ENCODE data around the gene DHX58.

Gene DHX58

DNA sequence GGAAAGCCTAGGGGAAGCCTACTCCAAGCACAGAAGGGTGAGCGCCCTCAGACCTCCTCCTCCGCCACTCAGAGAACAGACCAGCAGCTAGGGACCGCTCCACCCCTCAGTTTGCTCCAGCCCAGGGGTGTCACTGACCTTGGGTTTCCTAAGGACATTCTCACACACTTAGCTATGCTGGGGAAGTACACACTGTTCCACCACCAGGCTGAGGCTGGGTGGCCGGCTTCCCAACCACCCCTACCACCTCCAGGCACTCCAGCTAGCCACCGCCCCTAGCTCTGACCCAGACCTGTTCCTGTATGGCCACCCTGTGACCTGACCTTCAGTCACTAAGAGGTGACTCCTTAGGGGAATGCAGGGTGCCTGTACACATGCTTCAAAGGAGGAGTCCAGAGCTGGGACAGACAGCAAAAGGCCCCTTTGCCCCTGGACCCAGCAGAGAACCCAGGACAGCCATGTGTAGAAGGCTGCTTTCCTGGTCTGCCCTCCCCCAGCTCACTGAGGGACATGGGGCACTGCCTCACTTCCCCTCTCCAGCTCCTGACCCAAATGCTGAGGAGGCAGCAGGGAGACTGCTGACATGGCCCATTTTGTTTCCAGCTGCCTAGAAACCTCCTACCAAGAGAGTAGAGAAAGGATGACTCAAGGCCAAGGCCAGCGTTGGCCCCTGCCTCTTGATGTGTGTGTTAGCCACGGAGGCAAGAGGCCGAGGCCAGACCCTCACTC lies 16.8 kb upstream of the DHX58 start:
- no peak for DNase-seq

DNA sequence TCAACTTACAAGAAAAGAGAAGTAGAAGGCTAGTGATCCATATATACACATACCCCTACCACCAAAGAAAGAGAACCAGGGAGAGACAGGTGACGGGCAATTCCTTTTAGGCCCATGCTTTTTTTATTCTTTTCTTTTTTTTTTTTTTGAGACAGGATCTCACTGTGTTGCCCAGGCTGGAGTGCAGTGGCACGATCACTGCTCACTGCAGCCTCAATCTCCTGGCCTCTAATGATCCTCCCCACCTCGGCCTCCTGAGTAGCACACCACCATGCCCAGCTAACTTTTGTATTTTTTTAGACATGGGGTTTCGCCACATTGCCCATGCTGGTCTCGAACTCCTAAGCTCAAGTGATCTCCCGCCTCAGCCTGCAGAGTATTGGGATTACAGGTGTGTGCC lies 14.9 kb upstream of the DHX58 start:
- no peak for DNase-seq

DNA sequence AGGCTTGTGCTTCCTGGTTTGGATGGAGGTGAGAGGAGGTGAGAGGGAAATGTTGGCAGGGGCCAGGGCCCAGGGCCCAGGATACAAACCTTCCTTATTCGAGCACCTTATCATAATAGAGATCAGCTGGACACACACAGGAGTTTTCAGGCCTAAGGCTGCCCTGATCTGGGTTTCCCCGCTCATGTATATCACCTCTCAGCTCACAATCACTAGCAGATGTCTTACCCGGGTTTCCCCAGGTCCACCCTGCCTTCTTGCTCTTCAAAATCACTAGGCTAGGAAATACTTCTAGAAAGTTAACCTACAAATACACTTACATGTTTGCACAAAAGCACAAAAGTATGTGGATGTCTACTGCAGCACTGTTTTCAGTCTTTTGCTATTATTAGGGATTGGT lies 14.3 kb upstream of the DHX58 start:
- DNase-seq, result no peak

DNA sequence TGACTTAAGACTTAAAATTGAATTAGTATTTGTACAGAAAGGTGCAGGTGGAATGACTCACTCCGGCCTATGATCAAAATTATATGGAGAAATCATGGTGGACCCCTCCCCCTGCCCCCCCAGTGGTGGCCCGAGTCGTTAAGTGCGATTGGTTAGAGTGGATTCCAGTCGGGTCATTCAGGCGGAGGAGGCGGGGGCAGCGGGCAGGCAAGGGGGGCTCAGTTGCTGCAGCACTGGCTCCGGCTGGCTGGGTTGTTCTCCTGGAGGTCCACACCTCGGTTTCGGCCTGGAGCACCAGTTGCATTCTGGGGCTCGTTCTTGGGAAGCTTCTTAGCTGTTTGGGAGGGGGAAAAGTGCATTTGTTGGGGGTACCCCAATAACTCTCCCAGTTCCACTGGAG lies 13.1 kb upstream of the DHX58 start:
- DNase-seq, result no peak

DNA sequence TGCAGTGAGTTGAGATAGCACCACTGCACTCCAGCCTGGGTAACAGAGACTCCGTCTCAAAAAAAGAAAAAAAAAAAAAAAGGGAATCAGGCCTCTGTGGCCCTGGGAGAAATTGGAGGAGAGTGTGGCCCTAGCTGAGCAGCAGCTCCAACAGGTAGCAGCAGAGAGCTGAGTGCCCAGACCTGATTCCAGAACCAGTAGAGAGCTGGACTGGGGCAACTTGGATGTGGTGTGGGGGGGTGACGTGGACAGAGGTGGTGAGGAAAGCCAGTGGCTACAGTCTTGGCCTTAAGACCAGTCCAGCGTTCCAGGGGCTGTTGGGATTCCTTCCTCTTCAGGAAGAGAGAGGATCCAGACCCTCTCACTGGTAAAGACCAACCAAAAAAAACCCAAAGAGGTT lies 11.7 kb upstream of the DHX58 start:
- no peak for DNase-seq

DNA sequence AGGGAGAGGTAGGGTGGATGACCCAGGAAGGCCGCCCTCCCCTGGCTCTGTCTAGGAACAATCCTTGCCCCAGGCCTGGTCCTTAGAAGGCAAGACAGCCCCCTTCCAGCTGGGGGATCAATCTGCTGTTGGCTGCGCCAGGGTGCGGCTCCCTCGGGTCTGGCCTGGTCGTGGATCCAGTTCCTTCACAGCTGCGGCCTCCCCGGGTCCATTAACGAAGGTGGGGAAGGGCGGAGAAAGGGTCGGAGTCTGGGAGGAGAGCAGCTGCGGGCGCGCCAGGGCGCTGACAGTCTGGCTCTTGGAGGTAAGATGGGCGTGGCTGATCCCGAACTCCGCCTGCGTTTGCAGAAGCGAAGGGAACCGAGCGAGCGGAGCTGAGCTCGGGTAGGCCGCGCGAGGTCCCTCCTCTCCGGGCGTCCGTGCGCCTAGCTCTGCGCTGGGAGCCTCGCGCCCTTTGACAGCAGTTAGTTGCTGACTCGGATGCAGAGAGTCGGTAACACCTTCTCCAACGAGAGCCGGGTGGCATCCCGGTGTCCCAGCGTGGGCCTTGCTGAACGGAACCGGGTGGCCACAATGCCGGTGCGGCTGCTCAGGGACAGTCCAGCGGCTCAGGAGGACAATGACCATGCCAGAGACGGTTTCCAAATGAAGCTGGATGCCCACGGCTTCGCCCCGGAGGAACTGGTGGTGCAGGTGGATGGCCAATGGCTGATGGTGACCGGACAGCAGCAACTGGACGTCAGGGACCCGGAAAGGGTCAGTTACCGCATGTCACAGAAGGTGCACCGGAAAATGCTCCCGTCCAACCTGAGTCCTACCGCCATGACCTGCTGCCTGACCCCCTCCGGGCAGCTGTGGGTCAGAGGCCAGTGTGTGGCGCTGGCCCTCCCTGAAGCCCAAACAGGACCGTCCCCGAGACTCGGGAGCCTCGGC lies 10.1 kb upstream of the DHX58 start, which contains the start of gene HSPB9:
Gene HSPB9, plus strand, starts transcription at position 434 of the 933 bp plus-strand sequence. Its CDS starts 47 bp downstream, at position 481.
- DNase-seq, result no peak

DNA sequence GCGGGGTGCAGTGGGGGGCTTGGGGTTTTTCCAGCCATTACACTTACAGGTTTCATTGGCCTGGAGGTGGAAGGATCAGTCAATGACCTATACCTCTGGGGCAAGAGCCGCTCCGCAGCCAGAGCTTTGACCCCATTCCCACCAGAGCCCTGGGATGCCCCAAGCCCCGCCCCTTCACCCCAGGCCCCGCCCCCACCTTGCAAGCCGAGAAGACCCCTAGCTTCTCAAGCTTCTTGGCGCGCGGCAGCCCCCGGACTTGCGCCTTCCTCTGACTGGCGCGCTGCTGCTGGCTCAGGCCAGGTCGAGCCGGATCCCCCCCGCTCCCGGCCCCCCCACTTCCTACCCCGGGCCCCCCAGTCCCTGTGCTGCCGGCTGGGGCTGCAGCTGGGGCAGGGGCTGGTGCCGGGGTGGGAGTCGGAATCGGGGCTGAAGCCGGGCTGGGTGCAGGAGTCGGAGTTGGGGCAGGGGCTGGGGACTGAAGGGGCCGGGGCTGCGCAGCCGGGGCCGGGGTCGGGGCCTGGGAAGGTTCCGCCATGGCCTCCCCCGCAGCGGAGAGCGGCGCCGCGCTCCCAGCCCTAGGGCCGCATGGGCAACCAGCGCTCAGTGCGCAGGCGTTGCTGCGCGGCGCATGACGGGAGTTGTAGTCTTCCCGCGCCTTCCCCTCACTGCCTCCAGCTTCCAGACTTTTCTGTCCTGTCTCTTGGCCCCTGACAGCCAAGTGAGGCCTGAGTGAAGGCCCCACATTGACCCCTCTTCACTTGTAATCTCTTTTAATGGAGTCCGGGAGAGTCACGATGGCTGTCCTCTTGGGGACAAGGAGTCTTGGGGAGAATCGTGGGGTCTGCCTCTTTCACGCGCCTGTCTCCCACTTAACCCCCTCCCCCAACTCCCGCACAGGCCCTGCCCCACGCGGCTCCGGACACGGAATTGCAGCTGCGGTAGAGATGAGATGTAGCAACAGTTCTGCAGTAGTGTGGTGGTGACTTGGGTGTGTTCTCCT lies 8.6 kb upstream of the DHX58 start, which contains the start of gene KAT2A:
Gene KAT2A, minus strand, starts transcription at position 598 of the 1,000 bp plus-strand sequence. Its CDS starts 63 bp downstream, at position 535.
- DNase-seq, result peak; percentile 70

DNA sequence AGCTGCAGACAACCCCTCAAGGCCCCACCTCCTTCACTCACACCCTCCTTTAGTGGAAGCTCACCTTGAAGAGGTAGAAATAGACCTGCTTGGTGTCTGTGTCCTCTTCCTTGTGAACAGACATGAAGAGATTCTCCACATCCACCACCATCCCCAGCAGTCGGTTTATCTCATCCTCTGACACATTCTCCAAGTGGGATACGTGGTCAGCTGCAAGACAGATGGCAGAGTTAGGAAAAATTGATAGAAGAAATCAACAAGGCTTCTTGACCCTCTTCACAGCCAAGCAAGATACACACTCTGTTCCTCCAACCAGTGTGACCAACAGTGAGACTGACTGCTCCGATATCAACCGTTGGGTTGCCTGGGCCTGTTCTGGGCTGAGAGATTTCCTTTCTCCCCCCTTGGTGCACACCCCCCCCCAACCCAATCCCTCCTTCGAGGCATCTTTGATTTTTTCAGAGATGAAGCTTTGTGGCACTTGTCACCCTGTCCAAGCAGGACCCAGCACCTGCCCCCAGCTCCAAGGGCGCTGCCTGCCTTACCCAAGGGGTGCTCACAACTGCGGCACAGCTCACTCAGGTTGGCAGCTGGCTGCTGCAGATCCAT lies 7.8 kb upstream of the DHX58 start:
- DNase-seq, result no peak

DNA sequence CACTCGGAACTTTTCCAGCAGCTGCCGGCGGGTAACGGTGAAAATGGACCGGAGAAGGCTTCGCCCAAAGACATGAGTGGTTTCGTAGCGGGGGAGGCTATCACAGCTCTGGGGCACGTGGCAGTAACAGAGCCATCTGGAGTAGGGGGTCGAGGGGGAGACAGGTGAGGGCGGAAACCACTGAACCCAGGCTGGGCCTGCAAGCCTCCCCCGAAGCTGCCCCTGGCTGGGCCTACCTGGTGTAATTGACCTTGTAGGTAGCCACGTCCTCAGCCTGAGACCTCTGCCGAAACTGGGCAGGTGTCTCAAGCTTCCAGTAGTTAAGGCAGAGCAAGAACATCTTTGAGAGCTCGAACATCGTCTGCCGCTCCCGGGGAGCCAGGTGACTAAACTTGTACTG lies 6.8 kb upstream of the DHX58 start:
- no peak for DNase-seq

DNA sequence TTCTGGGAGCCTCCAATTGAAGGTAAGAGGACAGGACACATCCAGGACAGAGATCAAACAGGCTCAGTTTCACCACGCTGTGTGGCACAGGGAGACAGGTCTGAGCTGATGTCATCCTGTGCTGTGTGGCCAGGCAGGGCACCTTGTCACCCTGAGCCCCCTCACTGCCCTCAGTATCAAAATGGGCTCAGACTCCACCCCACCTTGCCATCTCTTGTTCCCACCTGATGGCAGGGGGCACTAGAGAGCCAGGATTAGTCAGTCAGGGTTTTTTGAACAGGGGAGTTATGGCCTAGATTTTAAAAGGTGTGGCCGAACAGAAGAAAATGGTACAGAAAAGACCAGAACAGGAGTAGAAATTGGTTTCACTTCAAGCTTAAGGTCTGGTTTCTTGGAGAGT lies 6.0 kb upstream of the DHX58 start:
- peak; percentile 29 for DNase-seq

DNA sequence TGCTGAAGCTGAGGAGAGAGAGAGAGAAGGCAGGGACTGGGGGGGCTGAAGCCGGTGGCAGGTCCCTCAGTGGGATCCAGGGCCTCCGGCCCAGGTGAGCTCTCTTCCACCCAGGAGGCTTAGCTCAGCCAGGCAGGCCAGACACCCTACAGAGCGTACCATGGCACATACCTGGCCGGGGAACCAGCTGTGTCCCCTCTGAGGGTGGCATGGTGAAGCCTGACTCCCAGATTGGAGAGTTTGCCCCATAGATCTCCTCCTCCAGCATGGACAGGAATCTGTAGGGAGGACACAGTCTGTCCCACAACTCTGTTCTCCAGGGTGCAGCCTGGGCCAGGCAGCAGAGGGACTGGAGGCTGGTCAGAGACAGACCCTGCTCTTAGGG lies 5.6 kb upstream of the DHX58 start:
- no peak for DNase-seq

DNA sequence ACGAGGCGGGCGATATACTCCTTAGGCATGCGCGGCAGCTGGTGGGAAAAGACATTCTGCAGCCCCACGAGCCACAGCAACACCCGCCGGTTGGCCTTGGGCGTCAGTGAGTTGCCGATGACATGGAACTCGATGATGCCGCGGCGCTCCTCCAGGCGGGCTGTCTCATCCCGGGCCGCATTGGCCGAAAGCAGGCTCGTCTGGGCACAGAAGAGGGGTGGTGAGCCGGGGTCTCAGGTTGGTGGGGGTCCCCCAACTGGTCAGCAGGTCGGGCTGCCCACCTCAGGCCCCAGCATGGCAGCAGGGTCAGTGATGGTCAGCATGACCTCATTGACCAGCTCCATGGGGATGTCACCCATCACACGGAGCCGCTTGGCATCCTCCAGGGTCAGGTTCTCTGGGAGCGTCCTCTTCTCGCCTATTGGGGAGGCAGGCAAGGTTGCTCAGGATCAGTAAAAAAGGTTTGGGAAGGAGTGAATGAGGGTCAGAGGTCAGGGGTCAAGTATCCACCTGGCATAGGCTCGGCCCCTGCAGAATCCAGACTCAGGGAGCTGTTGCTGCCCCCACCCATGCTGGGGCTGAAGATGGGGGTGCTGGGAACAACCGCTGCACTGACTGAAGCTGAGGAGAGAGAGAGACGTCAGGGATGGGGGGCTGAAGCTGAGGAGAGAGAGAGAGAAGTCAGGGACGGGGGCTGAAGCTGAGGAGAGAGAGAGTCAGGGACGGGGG lies 5.0 kb upstream of the DHX58 start:
- no peak for DNase-seq

DNA sequence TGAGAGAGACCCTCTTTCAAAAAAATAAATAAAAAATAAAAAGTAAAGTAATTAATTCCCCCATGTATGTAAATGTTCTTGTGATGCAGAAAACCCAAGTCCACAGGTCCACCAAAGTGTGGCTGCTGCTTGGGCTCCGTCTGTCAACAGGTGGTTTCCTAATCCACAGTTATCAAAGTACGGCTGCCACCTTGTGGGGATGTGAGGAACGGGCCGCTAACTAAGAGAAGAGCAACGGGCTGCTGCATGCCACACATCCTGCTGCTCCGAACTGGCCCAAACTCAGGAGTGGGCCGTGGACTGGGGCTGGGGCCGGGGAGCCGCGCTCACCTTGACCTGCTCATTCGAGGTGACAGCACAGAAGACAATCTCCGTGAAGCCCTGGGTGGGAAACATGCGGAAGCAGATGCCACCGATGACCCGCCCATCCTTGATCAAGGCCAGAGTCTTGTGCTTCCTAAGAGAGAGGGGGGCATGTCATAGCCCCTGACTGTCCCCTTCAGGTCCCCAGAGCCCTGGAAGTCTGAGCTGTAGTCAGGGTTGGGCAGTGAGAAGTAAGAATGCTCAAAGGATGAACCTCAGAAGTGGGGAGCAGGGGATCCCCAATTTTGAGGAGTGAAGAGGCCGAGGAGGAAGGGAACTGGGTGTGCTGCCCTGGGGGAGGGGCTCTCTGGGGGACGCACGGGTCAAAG lies 4.3 kb upstream of the DHX58 start:
- DNase-seq, result peak; percentile 85

DNA sequence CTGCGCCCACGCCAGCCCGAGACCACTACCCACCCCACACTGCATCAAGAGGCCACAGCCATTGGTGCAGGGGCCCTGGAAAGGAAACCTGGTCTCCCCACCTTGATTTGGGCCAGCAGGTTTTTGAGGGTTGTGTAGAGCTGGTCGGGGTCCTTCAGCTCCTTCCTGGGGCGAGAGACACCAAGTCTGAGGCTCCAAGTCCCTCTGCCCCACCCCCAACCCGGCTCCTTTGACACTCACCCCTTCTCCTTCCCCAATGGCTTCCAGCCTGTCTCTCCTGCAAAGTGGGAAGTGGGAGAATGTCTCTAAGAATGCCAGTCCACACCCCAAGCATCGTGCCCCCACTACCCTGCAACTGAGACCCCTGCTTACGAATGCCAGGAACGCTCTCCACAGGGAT lies 1.6 kb upstream of the DHX58 start:
- DNase-seq, result no peak

DNA sequence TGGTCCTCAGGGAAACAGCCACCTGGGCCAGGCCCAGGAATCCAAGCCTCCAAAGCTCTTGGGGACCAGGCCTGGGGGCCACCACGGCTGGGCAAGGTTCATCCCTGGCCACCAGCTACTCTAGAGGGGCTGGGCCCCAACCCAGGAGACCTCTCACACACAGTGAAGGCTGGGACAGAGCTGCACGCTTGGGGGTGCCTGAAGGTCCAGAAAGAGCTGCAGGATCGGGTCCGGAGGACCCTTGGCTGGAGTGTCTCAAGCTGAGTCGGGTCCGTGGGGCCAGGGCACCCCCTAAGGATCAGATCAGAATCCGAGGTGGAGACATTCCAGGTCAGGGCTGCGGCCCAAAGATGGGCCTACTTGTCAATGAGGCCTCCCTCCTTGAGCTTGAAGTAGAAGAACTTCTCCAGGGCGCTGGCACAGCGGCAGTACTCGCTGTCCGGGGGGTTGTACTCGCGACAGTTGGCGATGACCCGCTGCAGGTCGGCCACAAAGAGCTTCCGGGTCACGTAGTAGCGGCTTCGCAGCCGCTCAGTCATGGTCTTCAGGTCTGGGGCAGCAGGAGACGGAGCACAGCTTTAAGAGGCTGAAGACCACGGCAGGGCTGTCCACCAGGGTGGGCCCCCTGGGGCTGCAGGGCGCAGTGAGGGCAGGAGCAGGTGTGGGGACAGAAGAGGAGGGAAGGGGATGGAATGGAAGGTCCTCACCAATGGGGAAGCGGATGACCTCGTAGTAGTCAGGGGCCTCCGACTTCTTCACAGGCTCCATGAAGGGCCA lies 967 bp upstream of the DHX58 start:
- DNase-seq, result no peak

DNA sequence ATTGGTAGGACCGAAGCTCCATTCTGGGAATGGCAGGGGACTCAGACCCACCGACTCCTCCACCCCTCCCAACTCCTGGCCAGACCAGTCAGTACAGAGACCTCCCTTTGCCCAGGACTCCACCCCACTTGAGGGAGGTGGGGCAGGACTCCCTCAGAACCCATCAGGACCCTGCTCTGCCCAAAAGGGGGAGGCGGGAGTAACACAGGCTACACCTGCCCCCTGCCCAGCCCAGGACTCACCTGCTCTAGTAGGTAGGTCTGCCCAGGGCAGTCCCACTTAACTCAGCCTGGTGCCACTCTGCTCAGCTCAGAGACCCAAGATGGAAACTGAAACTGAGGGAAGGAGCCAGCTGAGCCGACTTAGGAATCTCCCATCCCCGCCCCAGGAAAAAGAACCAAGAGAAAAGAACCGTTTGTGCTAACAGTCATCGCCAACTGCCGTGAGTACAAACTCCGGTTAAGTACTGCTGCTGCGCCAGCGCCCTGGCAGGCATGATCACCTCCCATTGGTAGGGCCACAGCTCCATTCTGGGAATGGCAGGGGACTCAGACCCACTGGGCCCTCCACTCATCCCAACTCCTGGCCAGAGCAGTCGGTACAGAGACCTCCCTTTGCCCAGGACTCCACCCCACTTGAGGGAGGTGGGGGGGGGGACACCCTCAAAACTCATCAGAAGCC lies 503 bp downstream of the DHX58 start:
- DNase-seq, result no peak

DNA sequence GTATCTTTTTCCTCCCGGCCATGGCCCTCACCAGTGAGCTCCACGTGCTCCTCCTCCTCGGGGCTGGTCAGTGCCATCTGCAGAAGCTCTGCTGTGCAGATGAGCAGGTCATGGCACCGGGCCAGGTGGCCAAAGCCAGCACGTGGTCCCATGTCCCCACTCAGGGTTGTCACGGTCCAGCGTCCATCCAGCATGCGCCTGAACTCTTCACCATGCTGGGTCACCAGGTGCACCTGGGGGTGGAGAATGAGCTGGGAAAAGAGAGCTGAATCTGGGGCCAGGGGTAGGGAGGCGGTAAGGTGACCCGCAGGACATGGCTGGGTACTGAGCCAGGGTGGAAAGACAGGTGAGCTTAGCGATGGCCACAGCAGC lies 1.3 kb downstream of the DHX58 start:
- DNase-seq, result no peak

DNA sequence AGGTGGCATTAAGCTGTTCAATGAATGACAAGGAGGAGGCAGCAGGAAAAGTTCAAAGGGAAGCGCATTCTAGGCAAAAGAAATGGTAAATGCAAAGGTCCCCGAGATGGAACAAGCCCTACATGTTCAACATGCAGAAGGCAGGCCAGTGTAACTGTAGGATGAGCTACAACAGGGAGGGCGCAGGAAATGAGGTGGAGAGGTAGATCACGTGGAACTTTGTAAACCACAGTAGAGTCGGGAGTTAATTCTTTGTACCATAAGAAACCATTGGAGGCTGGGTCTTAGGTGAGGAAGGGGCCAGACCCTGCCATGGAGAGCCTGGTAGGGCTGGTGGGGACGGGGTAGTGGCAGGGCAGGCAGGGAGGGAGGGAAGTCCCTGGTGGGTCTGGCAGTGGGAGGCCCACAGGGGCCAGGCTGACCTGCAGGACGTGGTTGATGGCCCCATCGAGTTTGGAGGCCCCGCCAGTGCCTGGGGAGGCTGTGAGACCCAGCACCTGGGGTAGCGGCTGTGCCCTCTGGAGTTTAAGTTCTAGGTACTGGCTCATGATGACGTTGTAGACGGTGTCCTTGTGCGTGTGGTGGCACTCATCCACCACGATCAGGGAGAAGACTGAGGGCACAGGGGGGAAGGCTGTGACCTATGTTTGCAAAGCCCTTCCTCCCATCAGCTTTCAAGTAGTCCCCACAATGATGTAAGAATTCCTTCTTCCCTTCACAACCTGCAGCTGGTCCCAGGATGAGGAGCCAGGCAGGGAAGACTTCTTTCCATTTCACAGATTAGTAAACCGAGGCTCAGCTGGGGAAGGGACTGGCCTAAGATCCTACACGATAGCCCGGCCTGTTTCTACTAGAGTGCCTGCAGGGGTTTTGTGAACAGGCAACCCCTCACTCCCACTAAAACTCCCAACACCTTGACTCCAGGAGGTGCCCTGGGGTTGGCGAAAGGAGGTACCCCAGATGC lies 1.9 kb downstream of the DHX58 start:
- DNase-seq, result no peak
